ENCODE measurements around the gene MSI1.

Gene MSI1

DNA sequence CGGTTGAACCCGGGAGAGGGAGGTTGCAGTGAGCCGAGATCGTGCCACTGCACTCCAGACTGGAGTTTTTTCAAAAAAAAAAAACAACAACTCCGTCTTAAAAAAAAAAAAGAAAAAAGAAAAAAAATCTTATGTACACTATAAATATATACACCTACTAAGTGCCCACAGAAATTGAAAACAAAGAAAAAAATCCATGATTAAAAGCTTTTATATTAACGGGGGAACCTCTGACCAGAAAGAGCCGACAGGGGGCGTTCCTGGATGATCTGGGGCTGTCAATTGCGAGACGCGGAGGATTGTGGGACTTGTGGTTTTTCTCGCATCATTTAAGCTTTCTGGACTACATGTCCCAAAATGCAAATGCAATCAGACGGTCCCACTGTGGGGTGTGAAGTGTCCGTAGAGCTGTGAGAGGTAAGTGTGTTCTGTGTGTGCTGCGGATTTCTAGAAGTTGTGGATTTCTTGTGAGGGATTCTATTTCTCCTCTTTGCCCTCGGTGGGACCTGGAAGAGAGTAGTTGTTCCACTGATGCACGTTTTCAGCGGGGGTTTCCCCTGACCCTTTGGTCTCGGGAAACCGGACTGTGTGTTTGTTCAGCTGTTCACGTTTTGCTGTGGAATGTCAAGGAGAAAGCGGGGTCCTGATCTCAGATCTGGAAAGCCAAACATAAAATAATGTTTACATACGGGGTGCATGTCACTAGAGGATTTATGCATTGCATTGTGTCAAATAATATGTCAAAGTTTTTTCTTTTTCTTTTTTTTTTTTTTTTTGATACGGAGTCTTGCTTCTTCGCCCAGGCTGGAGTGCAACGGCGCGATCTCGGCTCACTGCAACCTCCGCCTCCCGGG, 66.8 kb downstream of the MSI1 start, which contains the start of gene SIRT4:
TSS of gene SIRT4 (plus strand) at position 360 of the 854 bp plus-strand sequence. CDS start 1,241 bp downstream, outside the sequence.
- ATAC-seq (ENCODE audit: insufficient read depth, low read depth): peak; percentile 99
- peak within 1 kb of the TSS; percentile 74 for H3K4me2 ChIP-seq (ENCODE audit: insufficient read depth, low read length)
- H2AFZ ChIP-seq (ENCODE audit: low read depth, low read length): peak within 1 kb of the TSS; percentile 86
- peak; percentile 89 for DNase-seq
- no peaks in the 10 kb centered on the region for H3K36me3 ChIP-seq (ENCODE audit: insufficient read depth, low read length)
- 0 out of 2 replicates have a peak, but pooled peaks cover 2% of the 10 kb centered on the region for H3K79me2 ChIP-seq (ENCODE audit: insufficient read depth, low read length)
- peak within 1 kb of the TSS; percentile 68 for H3K27ac ChIP-seq (ENCODE audit: low read length)
- TF ChIP-seq CTCF (IDR thresholded peaks at IDR 0.05; ENCODE audit: borderline replicate concordance, extremely low read depth, low read length, poor library complexity, severe bottlenecking) (peak; percentile 92), EZH2 (IDR thresholded peaks at IDR 0.05; ENCODE audit: borderline replicate concordance, low read depth, low read length, severe bottlenecking) (no peak)
- H3K4me1 ChIP-seq (ENCODE audit: insufficient read depth, low read length): peaks cover 13% of the 10 kb centered on the region
- H3K4me3 ChIP-seq (ENCODE audit: low read depth in 1 of 2, low read length in 2 of 2): peak within 1 kb of the TSS; percentile 28 to 63; a peak in 3 of 4 replicates
- H4K20me1 ChIP-seq (ENCODE audit: insufficient read depth, low read length): no peaks in the 10 kb centered on the region
- H3K9ac ChIP-seq (ENCODE audit: low read depth, low read length): peak within 1 kb of the TSS; percentile 55
- no peaks in the 10 kb centered on the region for H3K27me3 ChIP-seq (ENCODE audit: insufficient read depth, low read length, poor library complexity)
- H3K9me3 ChIP-seq (ENCODE audit: insufficient read depth, low read length, severe bottlenecking): no peaks in the 10 kb centered on the region

GRCh38 chr12:120292661-120293531, 76.1 kb downstream of the MSI1 start, which contains the start of gene RNU4-1:
TSS of gene RNU4-1 (minus strand) at chr12:120293237.
- Histone ChIP-seq H3K9ac (ENCODE audit: low read depth, low read length) (peak within 1 kb of the TSS; percentile 57), H4K20me1 (ENCODE audit: insufficient read depth, low read length) (no peaks in the 10 kb centered on the region), H3K4me1 (ENCODE audit: insufficient read depth, low read length) (peaks cover 33% of the 10 kb centered on the region), H3K4me2 (ENCODE audit: insufficient read depth, low read length) (peak within 1 kb of the TSS; percentile 75), H3K4me3 (ENCODE audit: low read depth in 1 of 2, low read length in 2 of 2) (peak within 1 kb of the TSS; percentile 23 to 58; a peak in 3 of 4 replicates), H3K27me3 (ENCODE audit: insufficient read depth, low read length, poor library complexity) (no peaks in the 10 kb centered on the region), H3K9me3 (ENCODE audit: insufficient read depth, low read length, severe bottlenecking) (no peaks in the 10 kb centered on the region), H2AFZ (ENCODE audit: low read depth, low read length) (peak within 1 kb of the TSS; percentile 61), H3K27ac (ENCODE audit: low read length) (peak within 1 kb of the TSS; percentile 96), H3K36me3 (ENCODE audit: insufficient read depth, low read length) (no peaks in the 10 kb centered on the region), H3K79me2 (ENCODE audit: insufficient read depth, low read length) (no peaks in the 10 kb centered on the region)
- TF ChIP-seq EZH2 (IDR thresholded peaks at IDR 0.05; ENCODE audit: borderline replicate concordance, low read depth, low read length, severe bottlenecking) (no peak), CTCF (IDR thresholded peaks at IDR 0.05; ENCODE audit: borderline replicate concordance, extremely low read depth, low read length, poor library complexity, severe bottlenecking) (no peak)
- ATAC-seq (ENCODE audit: insufficient read depth, low read depth) (peak; percentile 59), DNase-seq (peak; percentile 88)

- Histone ChIP-seq H3K4me2 (ENCODE audit: insufficient read depth, low read length) (peak overlapping the region; percentile 75), H3K4me1 (ENCODE audit: insufficient read depth, low read length) (peaks cover 33% of the 10 kb centered on the region), H4K20me1 (ENCODE audit: insufficient read depth, low read length) (no peaks in the 10 kb centered on the region), H3K9ac (ENCODE audit: low read depth, low read length) (peak overlapping the region; percentile 57), H3K79me2 (ENCODE audit: insufficient read depth, low read length) (no peaks in the 10 kb centered on the region), H3K36me3 (ENCODE audit: insufficient read depth, low read length) (no peaks in the 10 kb centered on the region), H2AFZ (ENCODE audit: low read depth, low read length) (peak overlapping the region; percentile 61), H3K27me3 (ENCODE audit: insufficient read depth, low read length, poor library complexity) (no peaks in the 10 kb centered on the region), H3K27ac (ENCODE audit: low read length) (peak overlapping the region; percentile 96), H3K4me3 (ENCODE audit: low read depth in 1 of 2, low read length in 2 of 2) (peak overlapping the region; percentile 23 to 58; a peak in 3 of 4 replicates), H3K9me3 (ENCODE audit: insufficient read depth, low read length, severe bottlenecking) (no peaks in the 10 kb centered on the region)
- DNase-seq (no peak), ATAC-seq (ENCODE audit: insufficient read depth, low read depth) (peak; percentile 14)
- TF ChIP-seq CTCF (IDR thresholded peaks at IDR 0.05; ENCODE audit: borderline replicate concordance, extremely low read depth, low read length, poor library complexity, severe bottlenecking) (no peak), EZH2 (IDR thresholded peaks at IDR 0.05; ENCODE audit: borderline replicate concordance, low read depth, low read length, severe bottlenecking) (no peak)
These were observed 76.6 kb downstream of the MSI1 start for GRCh38 chr12:120292411-120292660.

All from DND-41 (cell line).